Karpas-422 (cell line): ENCODE data around the gene TSPYL6. TPM values are rescaled to one million over a fixed set of nuclear protein-coding genes. Genes with fewer than 3 reads are reported as not detected.
"Not testable (repeated sequence)": the region's sequence is repeated elsewhere in the genome, so short reads cannot be mapped to it uniquely, and the experiment has no call there.

Experiments used
- DNase-seq: peaks from one replicate; pipeline ENCODE4 v3.0.0-alpha.2; 2015
- H2AFZ ChIP-seq: fragments of 200-600 bp; sonication (generic); 2 replicates; pipeline ENCODE4 v1.6.1; 2014; ENCODE audit warnings: antibody characterized with exemption, low read length, mixed read lengths
- H3K27ac ChIP-seq: fragments of 200-600 bp; sonication (generic); 2 replicates; pipeline ENCODE4 v1.5.1; 2014; ENCODE audit warnings: mild to moderate bottlenecking, low read length, moderate library complexity
- H3K27me3 ChIP-seq: fragments of 200-600 bp; sonication (generic); 2 replicates; pipeline ENCODE4 v1.6.1; 2014; ENCODE audit warnings: low read length, mixed read lengths
- H3K36me3 ChIP-seq: fragments of 200-600 bp; sonication (generic); 2 replicates; pipeline ENCODE4 v1.6.1; 2014; ENCODE audit warnings: low read length, mixed read lengths; ENCODE audit not compliant: insufficient read depth
- H3K4me1 ChIP-seq: fragments of 200-600 bp; sonication (generic); 2 replicates; pipeline ENCODE4 v1.6.1; 2014; ENCODE audit warnings: mild to moderate bottlenecking, low read length, mixed read lengths
- H3K4me2 ChIP-seq: fragments of 200-600 bp; sonication (generic); 2 replicates; pipeline ENCODE4 v1.6.1; 2014; ENCODE audit warnings: low read length, low read depth, mild to moderate bottlenecking; ENCODE audit not compliant: poor library complexity, severe bottlenecking
- H3K4me3 ChIP-seq: fragments of 200-600 bp; sonication (generic); 2 replicates; pipeline ENCODE4 v1.5.1; 2014; ENCODE audit warnings: mild to moderate bottlenecking, antibody characterized with exemption, low read length, mixed read lengths
- H3K79me2 ChIP-seq: fragments of 200-600 bp; sonication (generic); 2 replicates; pipeline ENCODE4 v1.6.1; 2014; ENCODE audit warnings: mild to moderate bottlenecking, low read length, mixed read lengths
- H3K9ac ChIP-seq: fragments of 200-600 bp; sonication (generic); 2 replicates; pipeline ENCODE4 v1.6.0; 2014; ENCODE audit warnings: low read length
- H3K9me2 ChIP-seq: fragments of 200-600 bp; sonication (generic), shearing (Covaris generic); replicated peaks from 2 replicates; pipeline ENCODE4 v1.6.0; 2014; ENCODE audit warnings: mild to moderate bottlenecking, low read length, moderate library complexity; ENCODE audit not compliant: insufficient read depth
- H3K9me3 ChIP-seq: fragments of 300-700, 200-600 bp; sonication (generic); 2 replicates; pipeline ENCODE4 v1.6.1; 2014; ENCODE audit warnings: low read length, mixed read lengths
- H4K20me1 ChIP-seq: fragments of 200-600 bp; sonication (generic); 2 replicates; pipeline ENCODE4 v1.6.1; 2014; ENCODE audit warnings: mild to moderate bottlenecking, antibody characterized with exemption, low read length, low read depth; ENCODE audit not compliant: insufficient read depth
- total RNA-seq: library from RNA; depleted of rRNA; stranded (reverse); fragments of >200 nt; shearing (Covaris generic); gene quantifications from 2 replicates; pipeline ENCODE4 v1.2.3, GENCODE V29; 2014; ENCODE audit warnings: low replicate concordance

TSPYL6 gene
- total RNA-seq, 1 experiment from 2014 or later: 0.60 TPM

- not testable (repeated sequence) for H3K9me3 ChIP-seq, H3K27me3 ChIP-seq, H3K36me3 ChIP-seq, H3K9me2 ChIP-seq, H3K4me3 ChIP-seq, H2AFZ ChIP-seq, DNase-seq, H4K20me1 ChIP-seq, H3K27ac ChIP-seq, H3K4me1 ChIP-seq, H3K9ac ChIP-seq, H3K4me2 ChIP-seq, H3K79me2 ChIP-seq
Measured at GRCh38 chr2:54265081-54265480, 9.1 kb upstream of the TSPYL6 start.

DNA sequence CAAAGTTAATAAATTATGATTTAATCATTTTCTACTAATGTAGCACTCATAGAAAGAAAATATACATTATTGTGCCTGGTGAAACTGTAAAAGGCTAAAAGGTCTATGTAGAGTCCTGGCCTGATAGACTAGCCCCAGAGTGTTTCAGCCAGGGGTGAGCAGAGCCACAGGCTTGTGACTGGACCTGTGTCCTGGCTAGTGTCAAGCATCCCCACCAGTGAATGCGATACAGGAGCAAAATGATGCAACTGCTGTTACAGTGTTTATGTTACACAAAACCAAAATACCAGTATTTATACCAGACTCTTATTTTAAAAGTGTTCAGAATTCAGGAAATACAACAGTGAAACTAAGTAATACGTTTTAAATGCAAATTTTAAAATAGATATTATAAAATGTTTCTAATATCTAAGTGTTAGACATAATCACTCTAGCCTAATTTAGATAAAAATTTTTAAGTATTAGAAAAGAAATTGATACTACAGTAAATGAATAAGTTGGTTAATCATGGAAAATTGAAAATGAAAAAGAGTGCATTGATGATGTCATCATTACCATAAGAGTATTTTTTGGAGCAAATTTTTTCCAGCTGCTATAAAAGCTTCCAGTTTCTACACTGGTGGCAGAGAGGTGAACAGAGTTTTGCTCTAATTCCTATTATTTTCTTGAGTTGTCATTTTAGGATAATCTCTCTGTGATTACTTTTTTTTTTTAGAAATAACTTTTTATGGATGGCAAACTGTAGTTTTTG, 6.2 kb upstream of the TSPYL6 start:
- Histone ChIP-seq H3K79me2 (no peaks in the 10 kb centered on the region), H3K9me2 (no peaks in the 10 kb centered on the region), H3K9ac (no peak overlapping the region), H3K27me3 (no peaks in the 10 kb centered on the region), H3K4me2 (no peak overlapping the region), H2AFZ (no peak overlapping the region), H3K9me3 (no peaks in the 10 kb centered on the region), H4K20me1 (no peaks in the 10 kb centered on the region), H3K27ac (no peak overlapping the region), H3K4me3 (no peak overlapping the region), H3K4me1 (no peaks in the 10 kb centered on the region), H3K36me3 (no peaks in the 10 kb centered on the region)
- no peak for DNase-seq

DNA sequence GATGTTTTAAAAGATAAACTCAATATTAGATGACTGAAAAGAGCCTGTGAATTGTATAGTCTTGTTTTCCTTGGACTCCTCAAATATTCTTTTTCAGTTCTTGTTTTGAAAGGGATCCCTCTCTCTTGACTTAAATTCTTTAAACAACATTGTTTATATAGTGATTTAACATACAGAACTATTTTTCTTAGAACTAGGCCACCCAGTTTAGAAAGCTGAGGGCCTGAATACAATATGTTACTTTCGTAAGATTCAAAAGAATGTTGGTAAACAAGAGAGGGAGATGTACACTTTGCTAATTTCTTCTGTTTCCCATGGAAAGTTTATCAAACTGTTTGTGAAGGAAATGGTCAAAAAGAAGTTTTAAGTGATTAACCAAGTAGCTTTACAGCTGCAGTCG, 5.5 kb upstream of the TSPYL6 start:
- H3K27ac ChIP-seq: no peak overlapping the region

DNA sequence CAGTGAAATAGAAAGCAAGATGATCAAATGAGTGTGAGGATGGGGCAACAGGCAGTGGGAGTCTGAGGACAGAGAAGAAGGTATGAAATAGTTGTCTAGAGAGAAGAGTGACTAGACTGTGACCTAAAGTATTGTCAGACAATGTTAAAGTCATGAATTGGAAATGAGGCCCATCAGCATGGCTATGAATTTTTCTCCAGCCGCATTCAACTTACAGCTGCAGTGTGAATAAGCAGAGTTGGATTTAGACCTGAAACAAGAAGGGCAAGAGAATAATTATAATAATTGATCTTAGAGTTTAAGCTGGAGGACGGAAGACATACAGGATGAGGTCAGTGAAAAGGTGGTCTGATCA, 4.2 kb upstream of the TSPYL6 start:
- no peaks in the 10 kb centered on the region for H3K4me1 ChIP-seq
- H3K27me3 ChIP-seq: no peaks in the 10 kb centered on the region
- no peak for DNase-seq
- no peaks in the 10 kb centered on the region for H3K79me2 ChIP-seq
- H4K20me1 ChIP-seq: no peaks in the 10 kb centered on the region
- H3K9me3 ChIP-seq: no peaks in the 10 kb centered on the region
- H3K4me3 ChIP-seq: no peak overlapping the region
- no peak overlapping the region for H3K4me2 ChIP-seq
- H2AFZ ChIP-seq: no peak overlapping the region
- H3K9ac ChIP-seq: no peak overlapping the region
- H3K27ac ChIP-seq: no peak overlapping the region
- no peaks in the 10 kb centered on the region for H3K36me3 ChIP-seq
- no peaks in the 10 kb centered on the region for H3K9me2 ChIP-seq

More for the DNA sequence above, 5.5 kb upstream of the TSPYL6 start:
- Histone ChIP-seq H3K4me2 (no peak overlapping the region), H4K20me1 (no peaks in the 10 kb centered on the region), H2AFZ (no peak overlapping the region), H3K9me2 (no peaks in the 10 kb centered on the region), H3K9ac (no peak overlapping the region), H3K27me3 (no peaks in the 10 kb centered on the region), H3K9me3 (no peaks in the 10 kb centered on the region), H3K36me3 (no peaks in the 10 kb centered on the region), H3K4me3 (no peak overlapping the region), H3K4me1 (no peaks in the 10 kb centered on the region), H3K79me2 (no peaks in the 10 kb centered on the region)
- DNase-seq: no peak

- H3K79me2 ChIP-seq: no peaks in the 10 kb centered on the region
- no peak overlapping the region for H3K9ac ChIP-seq
- no peak overlapping the region for H2AFZ ChIP-seq
- no peaks in the 10 kb centered on the region for H3K36me3 ChIP-seq
- no peaks in the 10 kb centered on the region for H3K4me1 ChIP-seq
- no peaks in the 10 kb centered on the region for H3K27me3 ChIP-seq
- no peak overlapping the region for H3K27ac ChIP-seq
- H3K9me2 ChIP-seq: no peaks in the 10 kb centered on the region
- H3K9me3 ChIP-seq: no peaks in the 10 kb centered on the region
- no peaks in the 10 kb centered on the region for H4K20me1 ChIP-seq
- no peak overlapping the region for H3K4me3 ChIP-seq
- no peak for DNase-seq
- H3K4me2 ChIP-seq: no peak overlapping the region
Measured at GRCh38 chr2:54259413-54260240, 3.6 kb upstream of the TSPYL6 start.

- Histone ChIP-seq H3K27ac (no peak overlapping the region), H4K20me1 (no peaks in the 10 kb centered on the region), H2AFZ (no peak overlapping the region), H3K79me2 (no peaks in the 10 kb centered on the region), H3K4me2 (no peak overlapping the region), H3K27me3 (no peaks in the 10 kb centered on the region), H3K9me3 (no peaks in the 10 kb centered on the region), H3K9ac (no peak overlapping the region), H3K9me2 (no peaks in the 10 kb centered on the region), H3K4me3 (no peak overlapping the region), H3K36me3 (no peaks in the 10 kb centered on the region), H3K4me1 (no peaks in the 10 kb centered on the region)
- no peak for DNase-seq
Measured at GRCh38 chr2:54258166-54258565, 2.1 kb upstream of the TSPYL6 start.

DNA sequence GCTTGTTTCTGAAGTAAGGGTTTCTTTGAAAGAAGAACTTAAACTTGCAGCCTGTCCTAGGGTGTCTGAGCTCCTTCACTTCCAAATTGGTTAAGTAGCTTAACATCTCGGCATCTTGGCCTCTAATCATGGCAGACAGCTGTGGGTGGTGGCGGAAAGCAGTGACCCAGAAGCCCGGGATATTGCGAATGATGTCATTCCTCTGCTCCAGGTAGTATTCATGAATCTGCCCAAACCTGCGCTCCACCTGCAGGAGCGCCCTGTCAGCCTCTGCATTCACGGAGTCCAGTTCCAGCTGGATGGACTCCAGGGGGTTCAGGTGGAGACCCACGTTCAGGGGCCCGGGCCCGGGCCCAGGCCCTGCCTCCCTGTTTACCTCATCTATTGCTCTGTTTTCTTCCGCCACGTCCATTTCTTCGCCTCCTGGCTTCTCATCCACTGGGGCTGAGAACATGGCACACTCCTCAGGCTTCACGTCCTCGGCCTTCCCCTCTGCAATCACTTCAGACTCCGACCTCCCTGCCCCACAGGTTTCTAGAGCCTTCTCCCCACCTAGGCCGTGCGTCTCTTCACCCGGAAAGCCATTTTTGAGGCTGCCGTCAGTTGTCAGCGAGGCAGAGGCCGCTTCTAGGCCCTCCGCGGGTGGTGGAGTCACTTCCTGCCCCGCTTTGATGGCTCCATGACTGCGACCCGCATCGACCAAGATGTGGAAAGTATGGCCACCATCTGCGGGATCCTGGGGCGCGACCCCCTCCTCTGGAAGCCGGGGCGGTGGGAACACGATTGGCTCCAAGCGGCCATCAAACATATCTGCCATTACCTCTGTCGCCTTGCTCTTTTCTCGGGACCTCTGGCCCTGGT, 569 bp downstream of the TSPYL6 start:
- Histone ChIP-seq H2AFZ (no peak overlapping the region), H3K9ac (no peak overlapping the region), H3K4me1 (no peaks in the 10 kb centered on the region), H3K4me3 (no peak overlapping the region), H3K9me3 (no peaks in the 10 kb centered on the region), H3K79me2 (no peaks in the 10 kb centered on the region), H3K36me3 (no peaks in the 10 kb centered on the region), H4K20me1 (no peaks in the 10 kb centered on the region), H3K9me2 (no peaks in the 10 kb centered on the region), H3K4me2 (no peak overlapping the region), H3K27ac (no peak overlapping the region), H3K27me3 (no peaks in the 10 kb centered on the region)
- DNase-seq: no peak

DNA sequence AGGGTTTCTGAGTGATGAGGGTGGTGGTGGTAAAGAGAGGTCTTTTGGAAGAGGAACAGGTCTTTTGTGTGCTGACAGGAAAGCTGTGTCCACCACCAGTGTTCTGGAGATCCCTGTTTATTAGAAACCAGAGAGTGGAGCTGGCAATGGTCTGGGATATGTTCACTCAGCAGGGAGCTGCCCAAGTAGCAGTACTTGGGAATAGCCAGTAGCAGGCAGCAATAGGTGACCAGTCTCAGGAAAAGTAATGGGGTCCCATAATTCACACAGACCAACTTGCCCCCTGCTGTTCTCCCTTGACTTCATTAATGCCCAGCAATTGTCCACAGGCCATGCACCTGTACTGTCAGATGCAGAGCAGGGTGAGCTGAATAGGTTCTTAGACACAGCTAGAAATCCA, 1.8 kb downstream of the TSPYL6 start:
- no peak for DNase-seq
- Histone ChIP-seq H3K9me2 (no peaks in the 10 kb centered on the region), H3K27ac (no peak overlapping the region), H3K4me2 (no peak overlapping the region), H3K9ac (no peak overlapping the region), H3K4me3 (no peak overlapping the region), H3K9me3 (no peaks in the 10 kb centered on the region), H3K36me3 (no peaks in the 10 kb centered on the region), H2AFZ (no peak overlapping the region), H3K27me3 (no peaks in the 10 kb centered on the region), H3K79me2 (no peaks in the 10 kb centered on the region), H4K20me1 (no peaks in the 10 kb centered on the region), H3K4me1 (no peaks in the 10 kb centered on the region)
